Psoas muscle (tissue), 8 donors: ENCODE measurements around the gene LTB4R. TPM values are rescaled to one million over a fixed set of nuclear protein-coding genes. Genes with fewer than 3 reads are reported as not detected.
"Not testable (repeated sequence)": the region's sequence is repeated elsewhere in the genome, so short reads cannot be mapped to it uniquely, and the experiment has no call there.

ENCODE experiments used
- ATAC-seq, 4 donors: fragments of 200-7000 bp; cut with Tn5 transposase; one replicate each; pipeline ENCODE4 v1.9.1; 2020; ENCODE audit warnings: moderate library complexity in 3 of 4, mild to moderate bottlenecking in 2 of 4
- DNase-seq, 2 donors: peaks; one replicate each; pipeline ENCODE4 v3.0.0-alpha.2; 2020
- H3K27ac ChIP-seq: fragments of 200-600 bp; one replicate; pipeline ENCODE4 v1.8.0; 2022
- H3K27me3 ChIP-seq, 3 donors: fragments of 200-600 bp in 1 of 3; one replicate each; pipeline versions ENCODE4 v1.6.1 to v1.8.0; 2013 to 2022; ENCODE audit warnings: low read length in 2 of 3, mild to moderate bottlenecking in 2 of 3, moderate library complexity in 1 of 3; ENCODE audit not compliant: insufficient read depth in 3 of 3
- H3K36me3 ChIP-seq, 2 donors: fragments of 200-600 bp in 1 of 2; one replicate each; pipeline versions ENCODE4 v1.6.1 to v1.8.0; 2013 to 2022; ENCODE audit warnings: low read depth in 1 of 2, mild to moderate bottlenecking in 1 of 2, moderate library complexity in 1 of 2; ENCODE audit not compliant: insufficient read depth in 1 of 2
- H3K4me1 ChIP-seq: fragments of 200-600 bp; one replicate; pipeline ENCODE4 v1.8.0; 2022
- H3K4me3 ChIP-seq: fragments of 200-600 bp; one replicate; pipeline ENCODE4 v1.8.0; 2022; ENCODE audit warnings: mild to moderate bottlenecking
- H3K9me3 ChIP-seq: fragments of 200-600 bp; one replicate; pipeline ENCODE4 v1.8.0; 2022
- CTCF ChIP-seq: fragments of 200-600 bp; IDR thresholded peaks from one replicate; pipeline ENCODE4 v1.8.0; 2022; ENCODE audit warnings: antibody characterized with exemption
- WGBS, 3 donors: extraction: QIAGEN DNeasy Blood & Tissue Kit; methylation state at CpG; one replicate each; pipeline versions ENCODE4 v1.1.6 to v1.1.7; 2013; 5-methylcytosine and 5-hydroxymethylcytosine counted together
- intact Hi-C, 2 donors: fragments of 100-400 bp; cut with DNase I; formaldehyde crosslinking; loops; one replicate each; pipeline versions ENCODE4 v1.11.0 to v1.14.2; 2022
- polyA plus RNA-seq, 3 donors: library from polyadenylated mRNA; stranded (reverse); fragments of 200-250 nt; gene quantifications; one replicate each; pipeline ENCODE4 v1.2.3, GENCODE V29; 2013
- total RNA-seq, 4 donors: library from RNA; stranded (reverse); fragmentation: NEBNext Ultra II Directional in 2 of 4; extraction: Animal tissue kit (Norgen Biotek cat#: 25700) in 2 of 4; gene quantifications; one replicate each; pipeline versions ENCODE4 v1.2.1 to v1.2.4, GENCODE V29; 2021 to 2023
- donor health status: healthy with polysubstance abuse.
- donor health status: DM: no; HTN: no; CAD: no; lungs with moderate emphysema.
- donor health status: Bipolar disorder and iron deficiency.
- donor health status: healthy.
- donor health status: DM: yes; HTN: yes; CAD: no.
- donor health status: DM: no; HTN: no; CAD: no.
- donor health status: DM: no; HTN: no; CAD: no.
- donor health status: DM: yes; HTN: yes; CAD: no.

Gene LTB4R
- total and polyA plus RNA-seq, 7 donors: 0.35 to 2.1 (median 1.9) TPM

GRCh38 chr14:24349742-24350141, 38.4 kb downstream of the LTB4R start:
- Histone ChIP-seq H3K36me3 (no peaks in the 10 kb centered on the region), H3K27ac (no peak overlapping the region), H3K4me3 (no peak overlapping the region), H3K27me3 (peaks cover 0 to 46% (median 0%) of the 10 kb centered on the region in 3 donors), H3K4me1 (no peaks in the 10 kb centered on the region), H3K9me3 (no peaks in the 10 kb centered on the region)
- 52 to 66% (median 66%) methylated on average over 5 of the region's 5 CpGs for WGBS, 3 donors
- no peak for DNase-seq
- no peak for ATAC-seq
- TF ChIP-seq CTCF: no peak
- intact Hi-C loops: no loop called here

- H3K36me3 ChIP-seq: no peaks in the 10 kb centered on the region
- H3K27me3 ChIP-seq: peaks cover 0 to 34% (median 0%) of the 10 kb centered on the region in 3 donors
- intact Hi-C loops: no loop called here
- H3K9me3 ChIP-seq: no peaks in the 10 kb centered on the region
- peak in 2 of 4 donors; percentile 27 to 48 for ATAC-seq
- H3K4me3 ChIP-seq: no peak overlapping the region
- no peak for DNase-seq
- H3K27ac ChIP-seq: no peak overlapping the region
- WGBS, 3 donors: 11 to 16% (median 12%) methylated on average over 4 of the region's 4 CpGs
- H3K4me1 ChIP-seq: no peaks in the 10 kb centered on the region
- TF ChIP-seq CTCF: no peak
These were observed 40.2 kb downstream of the LTB4R start for GRCh38 chr14:24351517-24351916.

- peaks cover 0 to 34% (median 0%) of the 10 kb centered on the region in 3 donors for H3K27me3 ChIP-seq
- no peak for DNase-seq
- no peaks in the 10 kb centered on the region for H3K36me3 ChIP-seq
- intact Hi-C loops: no loop called here
- no peak overlapping the region for H3K27ac ChIP-seq
- 56 to 76% (median 70%) methylated on average over 4 to 5 of the region's 5 CpGs for WGBS, 3 donors
- ATAC-seq: no peak
- no peaks in the 10 kb centered on the region for H3K9me3 ChIP-seq
- no peak overlapping the region for H3K4me3 ChIP-seq
- TF ChIP-seq CTCF: no peak
- no peaks in the 10 kb centered on the region for H3K4me1 ChIP-seq
These were observed 42.5 kb downstream of the LTB4R start for GRCh38 chr14:24353559-24354481.

GRCh38 chr14:24354482-24354825, 43.2 kb downstream of the LTB4R start:
- H3K27ac ChIP-seq, H3K36me3 ChIP-seq, DNase-seq, ATAC-seq, H3K4me3 ChIP-seq, H3K9me3 ChIP-seq, H3K4me1 ChIP-seq, intact Hi-C loops: not testable (repeated sequence)
- WGBS, 3 donors: 86 to 90% (median 90%) methylated on average over 3 of the region's 3 CpGs
- H3K27me3 ChIP-seq: peaks cover 0 to 38% (median 0%) of the 10 kb centered on the region in 3 donors

- Histone ChIP-seq H3K4me3 (no peak overlapping the region), H3K36me3 (no peaks in the 10 kb centered on the region), H3K9me3 (no peaks in the 10 kb centered on the region), H3K27ac (no peak overlapping the region), H3K4me1 (no peaks in the 10 kb centered on the region), H3K27me3 (peaks cover 0 to 39% (median 0%) of the 10 kb centered on the region in 3 donors)
- TF ChIP-seq CTCF: no peak
- intact Hi-C loops: no loop called here
- WGBS, 3 donors: 86 to 95% (median 91%) methylated on average over 7 of the region's 7 CpGs
- no peak for DNase-seq
- ATAC-seq: no peak
These were observed 43.7 kb downstream of the LTB4R start for GRCh38 chr14:24355009-24355408.
